LoVo (cell line): ENCODE measurements around the gene EHHADH.

ENCODE experiments used
- DNase-seq: peaks from one replicate; pipeline ENCODE4 v3.0.0-alpha.2; 2016; ENCODE audit warnings: low spot score

The EHHADH gene

DNA sequence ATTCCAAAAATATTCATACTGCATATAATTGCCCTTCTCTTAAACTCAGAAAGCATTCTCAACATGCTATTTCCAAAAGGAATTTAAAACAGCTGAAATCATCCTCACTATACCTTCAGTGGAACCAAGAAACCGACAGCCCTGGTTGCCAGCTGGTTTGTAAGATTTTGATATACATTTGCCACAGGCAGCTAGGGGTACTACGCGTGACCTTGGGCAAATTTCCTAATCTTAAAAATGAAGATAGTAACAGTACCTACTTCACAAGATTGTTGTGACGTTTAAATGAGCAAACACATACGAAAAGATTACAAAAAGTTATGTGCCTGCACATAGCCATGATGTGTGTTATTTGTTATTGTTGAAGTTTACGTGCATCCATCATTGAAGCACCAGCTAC lies 108.3 kb downstream of the EHHADH start:
- no peak for DNase-seq

- DNase-seq: no peak
Measured at GRCh38 chr3:185144784-185145183, 109.1 kb downstream of the EHHADH start.
